B cell (primary cell): ENCODE results near the gene WBP1L. TPM values are rescaled to one million over a fixed set of nuclear protein-coding genes. Genes with fewer than 3 reads are reported as not detected.

ENCODE experiments used
- ATAC-seq: fragments of 200-7000 bp; cut with Tn5 transposase; one replicate; pipeline ENCODE4 v1.10.0; 2021; ENCODE audit warnings: low read depth, mild to moderate bottlenecking, moderate number of reproducible peaks, moderate library complexity
- CTCF ChIA-PET: fragments of 350-600 bp; sonication (Branson Sonifier 250); formaldehyde crosslinking; loops from one replicate; lab custom pipeline; 2021; ENCODE audit warnings: antibody characterized with exemption, inconsistent platforms; lab: Charles Lee
- POLR2A ChIA-PET: fragments of 350-600 bp; sonication (Branson Sonifier 250); formaldehyde crosslinking; loops from one replicate; lab custom pipeline; 2021; ENCODE audit warnings: antibody characterized with exemption; lab: Charles Lee
- DNase-seq: peaks from one replicate; pipeline ENCODE4 v3.0.0; 2013
- H2AFZ ChIP-seq: 2 replicates; pipeline ENCODE4 v1.6.1; 2012; ENCODE audit warnings: mild to moderate bottlenecking, low read depth, low read length; ENCODE audit not compliant: insufficient read depth, poor library complexity, severe bottlenecking
- H3K27ac ChIP-seq, 2 donors: 1 replicate in 1 of 2; 2 replicates in 1 of 2; pipeline ENCODE4 v1.5.1; 2012 to 2013; ENCODE audit warnings: low read length in 2 of 2, mild to moderate bottlenecking in 2 of 2, moderate library complexity in 1 of 2
- H3K27me3 ChIP-seq, 4 experiments: fragments of 200-600 bp in 1 of 4; sonication (generic) in 1 of 4; replicated peaks in 1 of 4; 1 replicate in 2 of 4; 2 replicates in 2 of 4; pipeline versions ENCODE4 v1.6.1 to v1.7.0; 2013 to 2016; ENCODE audit warnings: low read length in 3 of 4, mild to moderate bottlenecking in 2 of 4, mixed read lengths in 1 of 4, moderate library complexity in 1 of 4; ENCODE audit not compliant: insufficient read depth in 4 of 4, control insufficient read depth in 3 of 4; ENCODE audit errors: control extremely low read depth in 1 of 4
- H3K36me3 ChIP-seq, 2 experiments: replicated peaks in 1 of 2; 1 replicate in 1 of 2; 2 replicates in 1 of 2; pipeline versions ENCODE4 v1.6.1 to v1.7.1; 2013; ENCODE audit warnings: low read length in 1 of 2; ENCODE audit not compliant: insufficient read depth in 2 of 2, control insufficient read depth in 1 of 2; ENCODE audit errors: control extremely low read depth in 1 of 2, extremely low read depth in 1 of 2
- H3K4me1 ChIP-seq, 2 donors: fragments of 200-600 bp in 1 of 2; sonication (generic) in 1 of 2; 1 replicate in 1 of 2; 2 replicates in 1 of 2; pipeline versions ENCODE4 v1.5.1 to v1.6.1; 2013 to 2017; ENCODE audit warnings: low read length in 2 of 2; ENCODE audit not compliant: control insufficient read depth in 2 of 2, insufficient read depth in 2 of 2
- H3K4me2 ChIP-seq: replicated peaks from 2 replicates; pipeline ENCODE3; 2012; ENCODE audit warnings: mild to moderate bottlenecking, low read depth, low read length; ENCODE audit not compliant: poor library complexity, severe bottlenecking
- H3K4me3 ChIP-seq, 5 experiments: fragments of 200-600 bp in 1 of 5; sonication (generic) in 1 of 5; 1 replicate in 3 of 5; 2 replicates in 2 of 5; pipeline versions ENCODE4 v1.5.1 to v1.7.0; 2011 to 2016; ENCODE audit warnings: low read length in 4 of 5, mild to moderate bottlenecking in 4 of 5, low read depth in 2 of 5, control low read depth in 1 of 5, moderate library complexity in 1 of 5; ENCODE audit not compliant: insufficient read depth in 1 of 5; ENCODE audit errors: control extremely low read depth in 1 of 5, extremely low read depth in 1 of 5
- H3K79me2 ChIP-seq: fragments of 200-600 bp; sonication (generic); one replicate; pipeline ENCODE4 v1.6.0; 2016; ENCODE audit warnings: low read length; ENCODE audit not compliant: control insufficient read depth, insufficient read depth
- H3K9ac ChIP-seq: fragments of 200-600 bp; sonication (generic); 2 replicates; pipeline ENCODE4 v1.6.1; 2017; ENCODE audit warnings: mild to moderate bottlenecking, low read length, moderate library complexity
- H3K9me3 ChIP-seq, 3 donors: one replicate each; pipeline versions ENCODE4 v1.6.1 to v1.7.1; 2013; ENCODE audit warnings: low read length in 2 of 3; ENCODE audit not compliant: control insufficient read depth in 2 of 3, insufficient read depth in 1 of 3; ENCODE audit errors: control extremely low read depth in 1 of 3
- H4K20me1 ChIP-seq: 2 replicates; pipeline ENCODE4 v1.6.0; 2012; ENCODE audit warnings: mild to moderate bottlenecking, low read length; ENCODE audit not compliant: insufficient read depth, control insufficient read depth, poor library complexity, severe bottlenecking
- H3K27ac Mint-ChIP-seq: one replicate; pipeline ENCODE4 v1.8.0; 2021; ENCODE audit warnings: mixed read lengths
- H3K27me3 Mint-ChIP-seq: one replicate; pipeline ENCODE4 v1.8.0; 2021; ENCODE audit warnings: mixed read lengths
- H3K4me1 Mint-ChIP-seq: one replicate; pipeline ENCODE4 v1.8.0; 2021; ENCODE audit warnings: mixed read lengths
- H3K4me3 Mint-ChIP-seq: one replicate; pipeline ENCODE4 v1.8.0; 2021; ENCODE audit warnings: mixed read lengths
- H3K9me3 Mint-ChIP-seq: one replicate; pipeline ENCODE4 v1.8.0; 2022; ENCODE audit warnings: mixed read lengths; ENCODE audit not compliant: insufficient read depth
- EZH2 ChIP-seq: IDR thresholded peaks from 2 replicates; pipeline ENCODE4 v1.6.1; 2012; ENCODE audit warnings: borderline replicate concordance, low read depth, mild to moderate bottlenecking, moderate library complexity, low read length; ENCODE audit not compliant: insufficient read depth, poor library complexity, severe bottlenecking
- WGBS: methylation state at CpG from one replicate; pipeline ENCODE4 v1.1.5; 2013; ENCODE audit warnings: missing lambda C conversion rate; ENCODE audit not compliant: insufficient coverage; 5-methylcytosine and 5-hydroxymethylcytosine counted together
- intact Hi-C: fragments of 100-400 bp; cut with micrococcal nuclease; formaldehyde crosslinking; loops from one replicate; pipeline ENCODE4 v1.10.0; 2022
- polyA plus RNA-seq: library from polyadenylated mRNA; depleted of rRNA; stranded (reverse); fragments of >200 nt; gene quantifications from 2 replicates; pipeline ENCODE4 v1.2.3, GENCODE V29; 2012
- total RNA-seq, 2 donors: library from RNA; stranded (reverse); fragments of 120-200 nt in 1 of 2; gene quantifications; 1 replicate in 1 of 2; 2 replicates in 1 of 2; pipeline versions ENCODE4 v1.2.3 to v1.2.4, GENCODE V29; 2013 to 2022
- TF ChIP-seq, protein P1 (sequence below): fragments of 200-600 bp; IDR thresholded peaks from one replicate; pipeline ENCODE4 v1.8.0; 2022; ENCODE audit warnings: antibody characterized with exemption, mild to moderate bottlenecking

The WBP1L gene
- total and polyA plus RNA-seq, 2 donors (not counting 1 experiment from before 2014, with no cell fraction given): 14.3 to 43.2 TPM

GRCh38 chr10:102764470-102765161 lies 20.9 kb downstream of the WBP1L start:
- ATAC-seq (no peak), DNase-seq (no peak)
- no peak overlapping the region for H2AFZ ChIP-seq
- no peak overlapping the region for H3K9ac ChIP-seq
- peaks cover 93% of the 10 kb centered on the region for H3K79me2 ChIP-seq
- 100% methylated on average over 2 of the region's 6 CpGs for WGBS
- H4K20me1 ChIP-seq: peaks cover 83% of the 10 kb centered on the region
- intact Hi-C loops: no loop called here
- no peak overlapping the region for H3K27ac ChIP-seq
- H3K4me3 ChIP-seq: no peak overlapping the region
- CTCF ChIA-PET: no interaction called here
- H3K36me3 ChIP-seq: peaks cover 0 to 17% of the 10 kb centered on the region in 2 experiments
- H3K4me3 Mint-ChIP-seq: no peak overlapping the region
- H3K27ac Mint-ChIP-seq: no peak overlapping the region
- no peaks in the 10 kb centered on the region for H3K27me3 ChIP-seq
- H3K4me2 ChIP-seq: no peak overlapping the region
- no peaks in the 10 kb centered on the region for H3K27me3 Mint-ChIP-seq
- H3K9me3 Mint-ChIP-seq: no peaks in the 10 kb centered on the region
- POLR2A ChIA-PET: no interaction called here
- peaks cover 22% of the 10 kb centered on the region for H3K4me1 Mint-ChIP-seq
- no peak for TF ChIP-seq EZH2
- peaks cover 0 to 5% of the 10 kb centered on the region in 2 donors for H3K4me1 ChIP-seq
- H3K9me3 ChIP-seq: peaks cover 0 to 2% (median 0%) of the 10 kb centered on the region in 3 donors

GRCh38 chr10:102765336-102765735 lies 21.6 kb downstream of the WBP1L start:
- TF ChIP-seq, protein P1, sequence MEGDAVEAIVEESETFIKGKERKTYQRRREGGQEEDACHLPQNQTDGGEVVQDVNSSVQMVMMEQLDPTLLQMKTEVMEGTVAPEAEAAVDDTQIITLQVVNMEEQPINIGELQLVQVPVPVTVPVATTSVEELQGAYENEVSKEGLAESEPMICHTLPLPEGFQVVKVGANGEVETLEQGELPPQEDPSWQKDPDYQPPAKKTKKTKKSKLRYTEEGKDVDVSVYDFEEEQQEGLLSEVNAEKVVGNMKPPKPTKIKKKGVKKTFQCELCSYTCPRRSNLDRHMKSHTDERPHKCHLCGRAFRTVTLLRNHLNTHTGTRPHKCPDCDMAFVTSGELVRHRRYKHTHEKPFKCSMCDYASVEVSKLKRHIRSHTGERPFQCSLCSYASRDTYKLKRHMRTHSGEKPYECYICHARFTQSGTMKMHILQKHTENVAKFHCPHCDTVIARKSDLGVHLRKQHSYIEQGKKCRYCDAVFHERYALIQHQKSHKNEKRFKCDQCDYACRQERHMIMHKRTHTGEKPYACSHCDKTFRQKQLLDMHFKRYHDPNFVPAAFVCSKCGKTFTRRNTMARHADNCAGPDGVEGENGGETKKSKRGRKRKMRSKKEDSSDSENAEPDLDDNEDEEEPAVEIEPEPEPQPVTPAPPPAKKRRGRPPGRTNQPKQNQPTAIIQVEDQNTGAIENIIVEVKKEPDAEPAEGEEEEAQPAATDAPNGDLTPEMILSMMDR: no peak
- TF ChIP-seq EZH2: no peak

More at GRCh38 chr10:102765336-102765735, 21.6 kb downstream of the WBP1L start:
- H3K4me1 ChIP-seq: peaks cover 0 to 5% of the 10 kb centered on the region in 2 donors
- no peak overlapping the region for H2AFZ ChIP-seq
- ChIA-PET CTCF (no interaction called here), POLR2A (no interaction called here)
- 100% methylated on average over 1 of the region's 7 CpGs for WGBS
- DNase-seq: no peak
- no peaks in the 10 kb centered on the region for H3K9me3 Mint-ChIP-seq
- H3K36me3 ChIP-seq: peaks cover 0 to 17% of the 10 kb centered on the region in 2 experiments
- ATAC-seq: no peak
- H3K9me3 ChIP-seq: no peaks in the 10 kb centered on the region
- no peak overlapping the region for H3K27ac ChIP-seq
- H3K9ac ChIP-seq: no peak overlapping the region
- intact Hi-C loops: no loop called here
- no peak overlapping the region for H3K4me3 ChIP-seq
- peaks cover 83% of the 10 kb centered on the region for H4K20me1 ChIP-seq
- H3K27me3 Mint-ChIP-seq: no peaks in the 10 kb centered on the region
- H3K4me1 Mint-ChIP-seq: peaks cover 24% of the 10 kb centered on the region
- H3K4me3 Mint-ChIP-seq: no peak overlapping the region
- no peak overlapping the region for H3K4me2 ChIP-seq
- no peak overlapping the region for H3K27ac Mint-ChIP-seq
- H3K27me3 ChIP-seq: no peaks in the 10 kb centered on the region
- H3K79me2 ChIP-seq: peaks cover 93% of the 10 kb centered on the region
